HG03060 (cell line): Measurements from ENCODE around the gene JPH4.

Experiments
- ATAC-seq: cut with Tn5 transposase; IDR thresholded peaks from one replicate; pipeline ENCODE4 v1.9.1; 2021; ENCODE audit warnings: low read depth, moderate number of reproducible peaks; ENCODE audit not compliant: unreplicated experiment

Gene JPH4

GRCh38 chr14:23578560-23579310 lies at the start of gene JPH4:
Gene JPH4, minus strand, starts transcription at chr14:23578790. Its CDS starts 1,337 bp downstream, at chr14:23577453.
- ATAC-seq = no peak

- ATAC-seq = no peak
These were observed 49.4 kb upstream of the JPH4 start for GRCh38 chr14:23627961-23628360.

GRCh38 chr14:23626946-23627345 lies 48.4 kb upstream of the JPH4 start:
- ATAC-seq = no peak

DNA sequence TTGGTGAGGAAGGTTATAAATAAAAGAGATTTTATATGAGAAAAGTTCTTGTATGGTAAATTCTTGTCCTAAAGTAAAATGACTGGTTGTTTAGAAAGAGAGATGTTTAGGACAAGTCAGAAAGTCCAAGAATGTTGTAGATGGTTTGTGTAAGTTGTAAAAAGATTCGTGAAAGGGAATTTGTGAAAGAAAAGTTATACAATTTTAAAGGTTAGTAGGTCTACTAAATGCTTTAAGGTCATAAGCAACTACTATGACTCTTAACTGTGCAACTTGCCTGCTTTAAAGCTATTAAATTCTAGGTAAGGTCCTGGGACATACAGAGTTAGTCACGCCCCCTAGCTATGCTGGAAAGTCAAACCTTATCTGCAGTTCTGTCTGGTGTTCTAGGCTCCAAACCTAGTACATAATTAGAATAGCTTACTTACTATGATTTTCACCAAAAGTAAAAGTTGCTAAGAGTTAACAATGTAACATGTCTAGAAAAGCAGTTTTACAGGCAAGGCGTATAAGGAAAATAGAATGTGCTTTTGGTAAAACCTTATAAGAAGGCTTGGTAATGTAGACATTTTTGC lies 46.3 kb upstream of the JPH4 start:
- no peak for ATAC-seq

DNA sequence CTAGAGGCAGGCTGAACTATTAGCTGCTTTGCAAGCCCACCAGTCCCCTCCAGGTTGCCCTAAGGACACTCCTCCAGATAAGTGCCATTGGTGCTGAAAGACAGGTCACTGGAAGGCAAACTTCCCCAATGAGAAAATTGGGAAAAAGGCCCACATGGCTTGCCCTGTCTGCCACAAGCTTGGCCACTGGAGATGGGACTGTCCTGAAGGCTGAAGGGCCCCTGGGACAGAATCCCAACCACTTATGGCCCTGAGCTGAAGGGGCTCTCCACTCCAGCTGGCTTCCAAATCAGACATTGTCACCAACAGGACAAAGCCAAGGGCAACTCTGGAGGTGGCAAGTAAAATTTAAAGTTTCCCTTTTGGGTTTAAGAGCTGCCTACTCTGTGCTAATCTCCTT lies 45.4 kb upstream of the JPH4 start:
- ATAC-seq = no peak

- ATAC-seq = no peak
These were observed 44.4 kb upstream of the JPH4 start for GRCh38 chr14:23622990-23623389.

DNA sequence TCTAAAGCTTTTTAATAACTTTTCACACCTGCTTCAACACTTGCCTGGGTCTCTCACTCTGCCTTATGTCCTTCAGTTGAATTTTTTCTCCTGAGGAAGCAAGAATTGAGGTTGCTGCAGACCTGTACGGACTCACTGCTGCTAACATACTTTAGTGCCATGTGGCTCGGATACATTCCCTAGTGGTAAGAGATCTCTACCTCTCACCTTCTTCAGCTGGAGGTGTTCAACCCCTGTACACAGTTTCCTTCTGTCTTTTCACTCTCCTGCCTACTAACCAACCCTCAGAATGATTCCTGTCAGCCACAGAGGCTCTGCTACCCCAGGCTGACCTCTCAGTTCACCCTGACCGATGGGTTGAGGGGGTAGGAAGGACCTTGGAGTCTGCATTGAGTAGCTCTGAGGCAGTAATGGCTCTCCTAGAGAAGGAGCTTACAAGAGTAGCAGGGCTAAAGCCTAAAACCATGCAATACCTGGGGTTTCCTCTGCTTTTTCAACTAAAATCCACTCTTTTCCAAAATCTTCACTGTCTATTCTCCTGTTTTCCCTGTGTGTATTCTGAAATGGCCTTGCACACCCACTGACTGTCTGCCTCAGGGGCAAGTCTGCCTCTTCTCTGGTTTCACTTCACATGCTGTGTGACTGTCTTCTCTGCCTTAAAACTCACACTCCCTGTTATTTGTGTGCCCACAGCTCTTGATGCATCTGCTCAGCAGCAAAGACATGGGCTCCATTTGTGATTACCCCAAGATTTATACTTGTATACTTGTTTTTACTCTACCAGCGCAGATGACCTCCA lies 43.5 kb upstream of the JPH4 start:
- ATAC-seq = no peak

- ATAC-seq = no peak
These were observed 42.8 kb upstream of the JPH4 start for GRCh38 chr14:23621204-23621931.

DNA sequence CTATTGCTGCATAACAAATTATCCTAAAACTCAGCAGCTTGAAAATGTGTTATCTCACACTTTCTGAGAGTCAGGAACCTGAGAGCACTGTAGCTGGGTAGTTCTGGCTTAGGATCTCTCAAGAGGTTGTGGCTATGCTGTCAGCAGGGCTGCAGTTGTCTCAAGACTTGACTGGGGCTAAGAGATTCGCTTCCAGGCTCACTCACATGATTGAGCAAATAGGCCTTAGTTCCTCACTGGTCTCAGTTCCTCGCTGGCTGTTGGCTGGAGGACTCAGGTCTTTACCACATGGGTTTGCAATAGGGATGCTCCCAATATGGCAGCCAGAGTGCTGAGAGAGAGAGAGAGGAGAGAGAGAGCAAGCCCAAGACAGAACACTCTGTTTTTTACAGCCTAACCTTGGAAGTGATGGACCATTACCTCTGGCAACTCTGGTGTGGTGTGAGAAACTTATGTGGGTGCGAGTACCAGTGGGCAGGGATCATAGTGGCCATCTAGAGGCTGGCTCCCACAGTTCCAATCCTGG lies 41.6 kb upstream of the JPH4 start:
- no peak for ATAC-seq

DNA sequence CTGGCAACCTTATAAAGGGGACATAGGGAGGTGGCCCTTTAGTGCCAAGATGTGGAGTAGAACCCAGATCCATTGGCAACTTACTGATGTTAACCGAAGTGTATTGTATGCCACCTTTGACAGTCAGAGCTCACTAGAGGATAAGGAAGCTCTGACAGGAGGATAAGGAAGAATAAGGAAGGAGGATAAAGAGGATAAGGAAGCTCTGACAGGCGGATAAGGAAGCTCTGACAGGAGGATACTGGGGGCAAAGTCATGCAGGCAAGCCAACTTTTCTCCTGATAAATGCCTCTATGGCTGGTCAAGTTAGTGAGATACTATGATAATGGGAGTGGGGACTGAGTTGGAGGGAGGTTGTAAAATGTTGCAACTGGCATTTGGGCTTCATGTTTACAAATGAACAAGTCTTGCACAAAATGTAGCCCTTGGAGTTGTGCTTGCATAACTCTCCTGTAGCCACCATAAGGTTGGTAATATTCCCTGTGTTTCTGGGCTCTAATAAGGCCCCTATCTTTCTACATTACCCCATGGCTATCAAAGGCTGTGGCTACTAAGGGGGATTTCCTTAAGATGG lies 39.9 kb upstream of the JPH4 start:
- no peak for ATAC-seq

DNA sequence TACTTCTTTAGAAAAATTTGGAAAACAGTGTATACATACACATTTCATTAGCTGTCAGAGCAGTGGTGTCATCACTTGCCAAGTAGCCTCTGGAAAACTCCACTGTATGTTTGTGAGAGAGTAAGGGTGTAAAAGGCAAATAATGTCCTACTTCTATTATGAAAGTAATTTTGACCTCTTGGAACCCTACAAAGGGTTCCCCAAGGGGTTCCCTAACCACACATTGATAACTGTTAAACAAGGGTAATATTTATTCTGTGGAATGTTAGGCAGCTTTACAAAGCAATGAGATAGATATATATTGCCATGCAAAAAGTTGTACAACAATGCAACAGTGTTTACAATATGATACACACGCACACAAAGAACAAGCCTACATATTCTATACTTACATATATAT lies 38.9 kb upstream of the JPH4 start:
- no peak for ATAC-seq

GRCh38 chr14:23615856-23616255 lies 37.3 kb upstream of the JPH4 start:
- no peak for ATAC-seq

DNA sequence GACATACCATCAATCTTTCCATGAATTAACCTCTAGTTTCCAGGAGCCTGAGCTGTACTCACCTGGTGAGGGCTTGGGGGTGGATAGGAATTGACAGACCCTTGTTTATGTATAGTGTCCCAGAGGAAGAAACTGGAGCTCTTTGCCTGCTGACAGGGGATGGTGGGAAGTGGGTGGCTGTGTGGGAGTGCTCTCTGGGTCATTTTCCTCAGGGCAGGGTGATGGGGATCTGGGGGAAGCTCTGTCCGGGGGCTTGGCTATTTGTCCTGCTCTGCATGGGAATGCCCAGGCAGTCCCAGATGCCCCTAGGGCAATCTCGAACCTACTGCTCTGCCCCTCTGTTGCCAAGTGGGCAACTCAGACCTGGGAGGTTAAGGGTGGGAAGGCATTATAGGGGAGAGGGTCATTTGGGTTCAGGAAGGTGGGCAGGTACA lies 35.8 kb upstream of the JPH4 start:
- no peak for ATAC-seq

DNA sequence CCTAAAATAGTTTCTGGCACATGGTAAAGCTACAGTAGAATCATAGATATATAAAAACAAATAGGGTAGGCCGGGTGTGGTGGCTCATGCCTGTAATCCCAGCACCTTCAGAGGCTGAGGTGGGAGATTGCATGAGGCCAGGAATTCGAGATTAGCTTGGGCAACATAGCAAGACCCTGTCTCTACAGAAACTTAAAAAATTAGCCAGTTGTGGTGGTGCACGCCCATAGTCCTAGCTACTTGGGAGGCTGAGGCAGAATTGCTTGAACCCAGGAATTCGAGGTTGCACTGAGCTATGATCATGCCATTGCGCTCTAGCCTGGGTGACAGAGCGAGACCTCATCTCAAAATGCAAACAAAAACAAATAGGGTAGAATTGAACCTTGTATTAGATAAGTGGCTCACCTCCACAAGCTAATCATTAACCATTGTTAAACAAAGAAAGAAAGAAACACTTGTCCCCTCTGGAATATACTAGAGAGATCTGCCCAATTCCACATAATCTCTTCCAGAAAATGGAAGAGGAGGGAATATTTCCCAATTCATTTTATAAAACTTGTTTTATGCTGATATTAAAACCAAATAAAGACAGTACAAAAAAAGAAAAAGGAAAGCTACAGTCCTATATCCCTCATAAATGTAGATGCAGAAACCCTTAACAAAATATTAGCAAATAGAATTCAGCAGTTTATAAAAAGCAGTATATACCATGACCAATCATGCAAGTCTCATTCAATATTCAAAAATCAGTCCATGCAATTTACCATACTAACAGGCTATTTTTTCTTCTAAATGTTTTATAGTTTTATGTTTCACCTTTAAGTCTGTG lies 34.9 kb upstream of the JPH4 start:
- ATAC-seq = no peak

- no peak for ATAC-seq
These were observed 34.2 kb upstream of the JPH4 start for GRCh38 chr14:23612802-23613201.

DNA sequence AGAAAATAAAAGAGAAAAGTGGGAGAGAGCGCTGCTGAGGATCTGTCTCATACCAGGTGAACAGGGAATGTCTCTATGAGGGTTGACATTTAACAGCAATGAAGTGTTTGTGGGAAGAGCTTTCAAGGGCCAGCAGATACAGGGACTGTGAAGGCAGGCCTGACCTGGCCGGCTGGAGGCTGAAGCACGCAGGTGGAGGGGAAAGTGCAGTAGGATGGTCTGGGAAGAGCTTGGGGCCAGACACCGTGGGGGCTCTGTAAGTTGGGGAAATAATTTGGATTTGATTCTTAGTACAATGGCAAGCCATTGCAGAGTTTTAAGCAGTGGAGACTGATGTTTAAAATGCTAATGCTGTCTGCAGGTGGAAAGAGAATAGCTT lies 33.8 kb upstream of the JPH4 start:
- ATAC-seq = no peak

DNA sequence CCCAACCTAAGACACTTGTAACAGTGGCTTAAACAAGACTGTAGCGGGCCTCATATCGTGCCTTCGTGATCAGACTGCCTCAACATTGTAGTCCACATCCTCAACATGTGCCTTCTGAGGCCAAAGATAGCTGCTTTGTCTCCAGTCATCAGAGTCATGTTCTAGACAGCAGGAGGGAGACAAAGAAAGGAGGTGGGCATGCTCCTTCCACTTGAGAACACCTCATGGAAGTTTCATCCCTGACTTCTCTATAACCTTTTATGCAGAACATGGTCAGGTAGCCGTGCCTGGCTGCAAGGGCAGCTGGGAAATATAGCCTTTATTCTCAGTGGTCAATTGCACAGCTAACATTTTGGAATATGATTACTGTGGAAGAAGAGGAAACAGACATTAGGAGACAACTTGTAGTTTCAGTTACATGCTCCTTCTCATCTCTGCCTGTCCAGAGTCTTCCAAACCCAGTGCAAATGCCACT lies 32.3 kb upstream of the JPH4 start:
- no peak for ATAC-seq

DNA sequence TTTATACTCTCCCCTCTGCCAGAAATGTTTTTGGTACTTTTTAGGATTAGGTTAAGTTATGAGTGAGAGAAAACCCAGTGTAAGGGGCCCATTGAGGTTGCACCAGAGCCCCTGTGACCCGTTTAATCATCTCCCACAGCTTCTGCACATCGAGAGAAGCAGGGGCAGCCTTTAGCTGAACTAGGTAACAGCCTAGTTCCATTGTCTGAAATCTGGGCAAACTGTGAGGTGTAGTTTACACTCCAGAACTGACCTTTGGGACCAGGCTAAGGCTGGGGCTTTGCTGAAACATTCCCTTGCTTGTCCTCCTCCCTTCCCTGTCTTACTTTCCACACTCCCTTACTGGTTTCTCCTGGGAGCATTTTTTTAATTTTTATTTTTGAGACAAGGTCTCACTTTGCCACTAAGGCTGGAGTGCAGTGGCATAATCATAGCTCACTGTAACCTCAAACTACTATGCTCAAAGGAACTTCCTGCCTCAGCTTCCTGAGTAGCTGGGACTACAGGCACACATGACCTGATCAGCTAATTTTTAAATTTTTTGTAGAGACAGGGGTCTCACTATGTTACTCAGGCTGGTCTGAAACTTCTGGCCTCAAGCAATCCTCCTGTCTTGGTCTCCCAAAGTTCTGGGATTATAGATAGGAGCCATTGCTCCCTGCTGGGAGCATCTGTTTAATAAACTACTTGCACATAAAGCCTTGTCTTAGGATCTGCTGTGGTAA lies 31.7 kb upstream of the JPH4 start:
- no peak for ATAC-seq
